Erythroblast (primary cell): Measurements from ENCODE around the gene RASAL1.

ENCODE experiments used
- GATA1 ChIP-seq: IDR thresholded peaks from 2 replicates; pipeline ENCODE4 v1.6.1; 2011; ENCODE audit warnings: low read depth, mild to moderate bottlenecking, control low read depth, low read length, moderate library complexity
- POLR2A ChIP-seq: IDR thresholded peaks from 2 replicates; pipeline ENCODE4 v1.6.1; 2011; ENCODE audit warnings: mild to moderate bottlenecking, low read length

- TF ChIP-seq POLR2A (no peak), GATA1 (no peak)
These were observed 83.8 kb downstream of the RASAL1 start for GRCh38 chr12:113051759-113052158.
